HG02678 (cell line): ENCODE data around the gene OXTR.

Experiments
- ATAC-seq: cut with Tn5 transposase; IDR thresholded peaks from one replicate; pipeline ENCODE4 v1.9.1; 2021; ENCODE audit warnings: mild to moderate bottlenecking, moderate library complexity; ENCODE audit not compliant: unreplicated experiment

The OXTR gene

GRCh38 chr3:8769088-8769822, at the start of gene OXTR:
OXTR (minus strand) TSS chr3:8769613; CDS start chr3:8768187, 1,426 bp downstream.
- ATAC-seq = peak; percentile 73

- no peak for ATAC-seq
Observed at GRCh38 chr3:8817486-8817885, 48.1 kb upstream of the OXTR start.

- no peak for ATAC-seq
Observed at GRCh38 chr3:8816106-8816505, 46.7 kb upstream of the OXTR start.

GRCh38 chr3:8813411-8813810, 44.0 kb upstream of the OXTR start:
- ATAC-seq = no peak

- no peak for ATAC-seq
Observed at GRCh38 chr3:8810561-8810960, 41.1 kb upstream of the OXTR start.

GRCh38 chr3:8805774-8806173, 36.4 kb upstream of the OXTR start:
- ATAC-seq = no peak

GRCh38 chr3:8802256-8802655, 32.8 kb upstream of the OXTR start:
- ATAC-seq = no peak

GRCh38 chr3:8800016-8800415, 30.6 kb upstream of the OXTR start:
- no peak for ATAC-seq

GRCh38 chr3:8794247-8794646, 24.8 kb upstream of the OXTR start:
- ATAC-seq = no peak

GRCh38 chr3:8793242-8793641, 23.8 kb upstream of the OXTR start:
- ATAC-seq = no peak

GRCh38 chr3:8790529-8790928, 21.1 kb upstream of the OXTR start:
- no peak for ATAC-seq

GRCh38 chr3:8784676-8785435, 15.4 kb upstream of the OXTR start:
- no peak for ATAC-seq

GRCh38 chr3:8780279-8780678, 10.9 kb upstream of the OXTR start:
- no peak for ATAC-seq

- ATAC-seq = no peak
Observed at GRCh38 chr3:8778475-8778874, 9.1 kb upstream of the OXTR start.

- no peak for ATAC-seq
Observed at GRCh38 chr3:8777978-8778267, 8.5 kb upstream of the OXTR start.

- ATAC-seq = no peak
Observed at GRCh38 chr3:8777201-8777977, 8.0 kb upstream of the OXTR start.

- ATAC-seq = no peak
Observed at GRCh38 chr3:8776406-8776805, 7.0 kb upstream of the OXTR start.

GRCh38 chr3:8775602-8776001, 6.2 kb upstream of the OXTR start:
- no peak for ATAC-seq

- ATAC-seq = no peak
Observed at GRCh38 chr3:8775181-8775580, 5.8 kb upstream of the OXTR start.

- no peak for ATAC-seq
Observed at GRCh38 chr3:8773941-8774542, 4.6 kb upstream of the OXTR start.

- peak; percentile 35 for ATAC-seq
Observed at GRCh38 chr3:8768364-8769087, 887 bp downstream of the OXTR start.
